Endothelial cell of umbilical vein (primary cell): Measurements from ENCODE around the gene CD34.

Source experiments
- CTCF ChIP-seq, 2 donors: IDR thresholded peaks; 1 replicate in 1 of 2; 2 replicates in 1 of 2; pipeline ENCODE4 v1.5.1; 2011; ENCODE audit warnings: low read length in 2 of 2, mild to moderate bottlenecking in 2 of 2, moderate library complexity in 2 of 2, control low read depth in 1 of 2, inconsistent platforms in 1 of 2, low read depth in 1 of 2; ENCODE audit not compliant: insufficient read depth in 1 of 2; ENCODE audit errors: extremely low read depth in 1 of 2
- EZH2 ChIP-seq: IDR thresholded peaks from 2 replicates; pipeline ENCODE4 v1.6.1; 2012; ENCODE audit warnings: borderline replicate concordance, low read depth, mild to moderate bottlenecking, moderate library complexity, low read length, inconsistent platforms; ENCODE audit not compliant: severe bottlenecking
- MAX ChIP-seq: IDR thresholded peaks from 2 replicates; pipeline ENCODE4 v1.6.1; 2011; ENCODE audit not compliant: insufficient read depth, insufficient read length
- POLR2A ChIP-seq: IDR thresholded peaks from 2 replicates; pipeline ENCODE4 v1.6.1; 2012; ENCODE audit warnings: low read depth, mild to moderate bottlenecking, control low read depth, low read length
- POLR2AphosphoS5 ChIP-seq: IDR thresholded peaks from 2 replicates; pipeline ENCODE4 v1.6.1; 2012; ENCODE audit warnings: low read depth, mild to moderate bottlenecking, control low read depth, low read length, moderate library complexity; ENCODE audit not compliant: insufficient read depth

- TF ChIP-seq CTCF (IDR thresholded peaks at IDR 0.05; ENCODE audit: extremely low read depth in 1 of 2, insufficient read depth in 1 of 2, low read depth in 1 of 2, low read length in 2 of 2) (no peak), MAX (no peak), EZH2 (no peak), POLR2AphosphoS5 (no peak), POLR2A (no peak)
Observed at GRCh38 chr1:207937204-207937603, 26.3 kb upstream of the CD34 start.
